HEK293 (cell line): ENCODE results near the gene MAP9.

Experiments used
- CTCF ChIA-PET: fragments of 350-600 bp; formaldehyde crosslinking; extraction: SDS; loops from one replicate; lab custom pipeline; 2021; ENCODE audit warnings: antibody characterized with exemption; lab: Yijun Ruan, JAX
- POLR2A ChIA-PET: fragments of 300-600 bp; formaldehyde crosslinking; extraction: SDS; loops from one replicate; lab custom pipeline; 2020; ENCODE audit warnings: antibody characterized with exemption, inconsistent platforms; lab: Yijun Ruan, JAX
- H3K27ac ChIP-seq: fragments of 200-500 bp; sonication (Bioruptor generic); 2 replicates; pipeline ENCODE4 v1.5.1; 2014; ENCODE audit warnings: low read depth, low read length, control low read depth, inconsistent platforms; ENCODE audit errors: extremely low read depth
- H3K36me3 ChIP-seq, 2 experiments: fragments of 200-500 bp in 1 of 2; sonication (Bioruptor generic) in 1 of 2; 1 replicate in 1 of 2; 2 replicates in 1 of 2; pipeline ENCODE4 v1.5.1; 2014 to 2017; ENCODE audit warnings: inconsistent platforms in 2 of 2, low read length in 2 of 2; ENCODE audit not compliant: control insufficient read depth in 2 of 2, insufficient read depth in 1 of 2
- H3K4me1 ChIP-seq: fragments of 200-500 bp; sonication (Bioruptor generic); 2 replicates; pipeline ENCODE4 v1.5.1; 2014; ENCODE audit warnings: mild to moderate bottlenecking, low read length, inconsistent platforms; ENCODE audit not compliant: control insufficient read depth, insufficient read depth
- H3K4me3 ChIP-seq: 2 replicates; pipeline ENCODE4 v1.5.1; 2011; ENCODE audit warnings: low read depth, mild to moderate bottlenecking, control low read depth, low read length, moderate library complexity
- H3K9me3 ChIP-seq: fragments of 200-500 bp; sonication (Bioruptor generic); 2 replicates; pipeline ENCODE4 v1.5.1; 2014; ENCODE audit warnings: low read depth, low read length, inconsistent platforms; ENCODE audit not compliant: control insufficient read depth, insufficient read depth
- ELK4 ChIP-seq: IDR thresholded peaks from 2 replicates; pipeline ENCODE4 v1.6.1; 2011; ENCODE audit warnings: mild to moderate bottlenecking, low read depth, low read length, borderline replicate concordance
- FEZF1 ChIP-seq: fragments of 450-650 bp; formaldehyde crosslinking; IDR thresholded peaks from 2 replicates; pipeline ENCODE4 v1.5.1; 2016; ENCODE audit warnings: missing biosample characterization, missing genetic modification characterization
- RBAK ChIP-seq: fragments of 450-650 bp; formaldehyde crosslinking; IDR thresholded peaks from 2 replicates; pipeline ENCODE4 v1.5.1; 2016; ENCODE audit warnings: missing biosample characterization, missing genetic modification characterization
- TSHZ1 ChIP-seq: fragments of 450-650 bp; formaldehyde crosslinking; IDR thresholded peaks from 2 replicates; pipeline ENCODE4 v1.5.1; 2016; ENCODE audit warnings: missing biosample characterization, missing genetic modification characterization, borderline replicate concordance
- ZBTB21 ChIP-seq: fragments of 450-650 bp; formaldehyde crosslinking; IDR thresholded peaks from 2 replicates; pipeline ENCODE4 v1.5.1; 2017; ENCODE audit warnings: missing biosample characterization, missing genetic modification characterization
- ZBTB7A ChIP-seq: fragments of 450-650 bp; formaldehyde crosslinking; IDR thresholded peaks from 2 replicates; pipeline ENCODE4 v1.5.1; 2016; ENCODE audit warnings: low read depth, missing biosample characterization, missing genetic modification characterization
- ZFP69B ChIP-seq: fragments of 450-650 bp; formaldehyde crosslinking; IDR thresholded peaks from 2 replicates; pipeline ENCODE4 v1.5.1; 2016; ENCODE audit warnings: missing biosample characterization, missing genetic modification characterization
- ZNF146 ChIP-seq: fragments of 450-650 bp; formaldehyde crosslinking; IDR thresholded peaks from 2 replicates; pipeline ENCODE4 v1.5.1; 2016; ENCODE audit warnings: missing biosample characterization, missing genetic modification characterization
- ZNF184 ChIP-seq: fragments of 450-650 bp; IDR thresholded peaks from 2 replicates; pipeline ENCODE4 v1.5.1; 2018; ENCODE audit warnings: missing biosample characterization, mild to moderate bottlenecking, missing genetic modification characterization
- ZNF214 ChIP-seq: fragments of 450-650 bp; formaldehyde crosslinking; IDR thresholded peaks from 2 replicates; pipeline ENCODE4 v1.5.1; 2017; ENCODE audit warnings: missing biosample characterization, mild to moderate bottlenecking, missing genetic modification characterization, borderline replicate concordance
- ZNF341 ChIP-seq: fragments of 450-650 bp; formaldehyde crosslinking; IDR thresholded peaks from 2 replicates; pipeline ENCODE4; 2016; ENCODE audit warnings: low read depth, missing biosample characterization, missing genetic modification characterization
- ZNF350 ChIP-seq: fragments of 450-650 bp; formaldehyde crosslinking; IDR thresholded peaks from 2 replicates; pipeline ENCODE4 v1.5.0; 2017; ENCODE audit warnings: missing biosample characterization, mild to moderate bottlenecking, missing genetic modification characterization
- ZNF518A ChIP-seq: fragments of 450-650 bp; formaldehyde crosslinking; conservative IDR thresholded peaks from 2 replicates; pipeline ENCODE4 v1.5.1; 2016; ENCODE audit warnings: low read depth, missing biosample characterization, missing genetic modification characterization
- ZNF529 ChIP-seq: fragments of 450-650 bp; formaldehyde crosslinking; IDR thresholded peaks from 2 replicates; pipeline ENCODE4 v1.5.1; 2017; ENCODE audit warnings: missing genetic modification characterization, missing biosample characterization; ENCODE audit not compliant: insufficient replicate concordance
- ZNF530 ChIP-seq: fragments of 450-650 bp; formaldehyde crosslinking; IDR thresholded peaks from 2 replicates; pipeline ENCODE4 v1.5.1; 2016; ENCODE audit warnings: low read depth, missing biosample characterization, missing genetic modification characterization
- ZNF549 ChIP-seq: fragments of 450-650 bp; IDR thresholded peaks from 2 replicates; pipeline ENCODE4 v1.5.1; 2018; ENCODE audit warnings: missing biosample characterization, missing genetic modification characterization, mild to moderate bottlenecking, inconsistent platforms, moderate library complexity
- ZNF768 ChIP-seq: fragments of 450-650 bp; formaldehyde crosslinking; IDR thresholded peaks from 2 replicates; pipeline ENCODE4 v1.5.1; 2018; ENCODE audit warnings: missing biosample characterization, mild to moderate bottlenecking, missing genetic modification characterization
- ZSCAN18 ChIP-seq: fragments of 450-650 bp; formaldehyde crosslinking; IDR thresholded peaks from 2 replicates; pipeline ENCODE4 v1.5.1; 2016; ENCODE audit warnings: missing biosample characterization, missing genetic modification characterization
- TF ChIP-seq, protein P1 (sequence below): fragments of 450-650 bp; formaldehyde crosslinking; IDR thresholded peaks from 2 replicates; pipeline ENCODE4 v1.5.1; 2016; ENCODE audit warnings: missing biosample characterization, missing genetic modification characterization

MAP9 gene

GRCh38 chr4:155305619-155306018 is 71.1 kb downstream of the MAP9 start (continued):
- no peak for TF ChIP-seq ZNF518A

- Histone ChIP-seq H3K36me3 (no peaks in the 10 kb centered on the region), H3K4me1 (no peaks in the 10 kb centered on the region), H3K4me3 (no peak overlapping the region), H3K27ac (no peak overlapping the region), H3K9me3 (no peaks in the 10 kb centered on the region)
- TF ChIP-seq TSHZ1 (tag by site-specific recombination) (no peak), ZNF146 (tag by site-specific recombination) (no peak), RBAK (no peak), FEZF1 (tag by site-specific recombination) (no peak), ZBTB7A (no peak), ZNF214 (tag by site-specific recombination) (no peak), ZNF529 (tag by site-specific recombination) (no peak), ZNF530 (tag by site-specific recombination) (no peak), ZNF768 (tag by site-specific recombination) (no peak), ZNF341 (tag by site-specific recombination) (no peak), ZFP69B (tag by site-specific recombination) (no peak), ZBTB21 (tag by site-specific recombination) (no peak), ZNF549 (tag by site-specific recombination) (no peak), ELK4 (no peak), ZNF350 (tag by site-specific recombination) (no peak), ZNF184 (tag by site-specific recombination) (no peak), ZSCAN18 (no peak)
- TF ChIP-seq, protein P1, sequence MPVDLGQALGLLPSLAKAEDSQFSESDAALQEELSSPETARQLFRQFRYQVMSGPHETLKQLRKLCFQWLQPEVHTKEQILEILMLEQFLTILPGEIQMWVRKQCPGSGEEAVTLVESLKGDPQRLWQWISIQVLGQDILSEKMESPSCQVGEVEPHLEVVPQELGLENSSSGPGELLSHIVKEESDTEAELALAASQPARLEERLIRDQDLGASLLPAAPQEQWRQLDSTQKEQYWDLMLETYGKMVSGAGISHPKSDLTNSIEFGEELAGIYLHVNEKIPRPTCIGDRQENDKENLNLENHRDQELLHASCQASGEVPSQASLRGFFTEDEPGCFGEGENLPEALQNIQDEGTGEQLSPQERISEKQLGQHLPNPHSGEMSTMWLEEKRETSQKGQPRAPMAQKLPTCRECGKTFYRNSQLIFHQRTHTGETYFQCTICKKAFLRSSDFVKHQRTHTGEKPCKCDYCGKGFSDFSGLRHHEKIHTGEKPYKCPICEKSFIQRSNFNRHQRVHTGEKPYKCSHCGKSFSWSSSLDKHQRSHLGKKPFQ (tag by site-specific recombination) = no peak
- ChIA-PET CTCF (no interaction called here), POLR2A (no interaction called here)
Measured at GRCh38 chr4:155304375-155304774, 72.4 kb downstream of the MAP9 start.
